Colonic mucosa (tissue), 4 donors: Measurements from ENCODE around the gene ZSWIM6. TPM values are rescaled to one million over a fixed set of nuclear protein-coding genes. Genes with fewer than 3 reads are reported as not detected.

Experiments
- DNase-seq: peaks from one replicate; pipeline ENCODE4 v3.0.0-alpha.2; 2020
- H3K27ac ChIP-seq: fragments of 200-600 bp; one replicate; pipeline ENCODE4 v1.8.0; 2021
- H3K27me3 ChIP-seq: fragments of 200-600 bp; one replicate; pipeline ENCODE4 v1.8.0; 2021
- H3K36me3 ChIP-seq: fragments of 200-600 bp; one replicate; pipeline ENCODE4 v1.8.0; 2021
- H3K4me1 ChIP-seq: fragments of 200-600 bp; one replicate; pipeline ENCODE4 v1.8.0; 2021; ENCODE audit warnings: mild to moderate bottlenecking
- H3K4me3 ChIP-seq: fragments of 200-600 bp; one replicate; pipeline ENCODE4 v1.8.0; 2021
- H3K9ac ChIP-seq, 2 donors: one replicate each; pipeline ENCODE4 v1.7.0; 2013; ENCODE audit warnings: control low read depth in 2 of 2, low read depth in 2 of 2, low read length in 2 of 2
- H3K9me3 ChIP-seq: fragments of 200-600 bp; one replicate; pipeline ENCODE4 v1.8.0; 2021
- intact Hi-C: fragments of 100-400 bp; cut with DNase I; formaldehyde crosslinking; loops from one replicate; pipeline ENCODE4 v1.14.1; 2022
- total RNA-seq, 2 donors: library from RNA; stranded (reverse); fragmentation: NEBNext Ultra II Directional in 1 of 2; extraction: Animal tissue kit (Norgen Biotek cat#: 25700) in 1 of 2; gene quantifications; one replicate each; pipeline ENCODE4 v1.2.1, GENCODE V29; 2021
- TF ChIP-seq, protein P1 (sequence below): fragments of 200-600 bp; IDR thresholded peaks from one replicate; pipeline ENCODE4 v1.8.0; 2022; ENCODE audit warnings: antibody characterized with exemption, mild to moderate bottlenecking
- donor health status: healthy.
- donor health status: DM: no; HTN: no; CAD: no.
- donor health status: DM: no; HTN: no; CAD: no.

ZSWIM6 gene
- total RNA-seq, 2 donors from 2014 or later = 16.4 to 24.5 TPM

DNA sequence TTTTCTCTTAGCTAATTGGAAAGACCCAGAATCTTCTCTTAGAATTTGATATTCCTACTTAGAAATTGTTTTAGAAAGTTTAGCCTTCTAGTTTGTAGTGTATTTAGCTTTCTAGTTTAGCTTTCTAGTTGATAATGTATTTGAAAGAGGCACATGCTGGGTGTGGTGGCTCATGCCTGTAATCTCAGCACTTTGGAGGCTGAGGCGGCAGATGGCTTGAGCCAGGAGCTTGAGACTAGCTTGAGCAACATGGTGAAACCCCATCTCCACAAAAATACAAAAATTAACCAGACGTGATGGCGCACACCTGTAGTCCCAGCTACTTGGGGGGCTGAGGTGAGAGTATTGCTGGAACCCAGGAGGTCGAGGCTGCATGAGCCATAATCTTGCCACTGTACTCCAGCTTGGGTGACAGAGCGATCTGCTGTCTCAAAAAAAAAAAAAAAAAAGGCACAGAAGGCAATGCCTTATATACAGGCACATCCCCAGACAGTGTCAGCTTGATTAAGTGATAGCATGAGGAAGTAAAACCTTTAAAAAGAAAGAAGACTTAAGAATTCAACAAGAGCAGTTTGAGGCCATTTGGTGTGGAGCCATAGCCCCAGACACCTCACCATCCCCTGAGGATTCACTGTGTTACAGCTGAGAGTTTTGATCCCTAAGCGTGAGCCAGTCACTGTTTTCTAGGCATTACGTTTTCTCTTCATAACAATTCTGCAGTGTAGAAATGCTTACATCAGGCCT, 34.6 kb downstream of the ZSWIM6 start:
- TF ChIP-seq, protein P1, sequence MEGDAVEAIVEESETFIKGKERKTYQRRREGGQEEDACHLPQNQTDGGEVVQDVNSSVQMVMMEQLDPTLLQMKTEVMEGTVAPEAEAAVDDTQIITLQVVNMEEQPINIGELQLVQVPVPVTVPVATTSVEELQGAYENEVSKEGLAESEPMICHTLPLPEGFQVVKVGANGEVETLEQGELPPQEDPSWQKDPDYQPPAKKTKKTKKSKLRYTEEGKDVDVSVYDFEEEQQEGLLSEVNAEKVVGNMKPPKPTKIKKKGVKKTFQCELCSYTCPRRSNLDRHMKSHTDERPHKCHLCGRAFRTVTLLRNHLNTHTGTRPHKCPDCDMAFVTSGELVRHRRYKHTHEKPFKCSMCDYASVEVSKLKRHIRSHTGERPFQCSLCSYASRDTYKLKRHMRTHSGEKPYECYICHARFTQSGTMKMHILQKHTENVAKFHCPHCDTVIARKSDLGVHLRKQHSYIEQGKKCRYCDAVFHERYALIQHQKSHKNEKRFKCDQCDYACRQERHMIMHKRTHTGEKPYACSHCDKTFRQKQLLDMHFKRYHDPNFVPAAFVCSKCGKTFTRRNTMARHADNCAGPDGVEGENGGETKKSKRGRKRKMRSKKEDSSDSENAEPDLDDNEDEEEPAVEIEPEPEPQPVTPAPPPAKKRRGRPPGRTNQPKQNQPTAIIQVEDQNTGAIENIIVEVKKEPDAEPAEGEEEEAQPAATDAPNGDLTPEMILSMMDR = no peak
- no peak for DNase-seq
- Histone ChIP-seq H3K36me3 (no peaks in the 10 kb centered on the region), H3K27ac (no peak overlapping the region), H3K9ac (no peak overlapping the region), H3K4me1 (no peaks in the 10 kb centered on the region), H3K27me3 (no peaks in the 10 kb centered on the region), H3K9me3 (no peaks in the 10 kb centered on the region), H3K4me3 (no peak overlapping the region)
- intact Hi-C loops = no loop called here

DNA sequence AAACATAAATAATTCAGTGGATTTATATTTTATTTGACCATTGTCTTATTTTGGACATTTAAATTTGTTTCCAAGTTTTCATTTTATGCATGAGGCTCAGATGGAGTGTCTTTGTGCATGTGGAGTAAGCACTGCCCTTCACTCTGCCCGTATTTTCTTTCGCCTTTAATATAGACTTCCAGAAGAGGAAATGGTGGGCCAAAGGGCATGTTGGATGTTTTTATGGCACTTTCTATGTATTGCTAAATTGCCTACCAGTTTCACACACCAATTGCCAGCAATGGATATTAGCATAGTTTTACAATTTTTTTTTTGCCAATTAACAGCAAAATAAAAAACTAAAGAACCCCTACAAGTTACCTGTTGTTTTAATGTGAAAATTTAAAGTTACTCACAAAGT, 38.4 kb downstream of the ZSWIM6 start:
- no peak overlapping the region for H3K4me3 ChIP-seq
- H3K27me3 ChIP-seq = no peaks in the 10 kb centered on the region
- TF ChIP-seq, protein P1 = no peak
- intact Hi-C loops = no loop called here
- H3K9me3 ChIP-seq = no peaks in the 10 kb centered on the region
- peak; percentile 63 for DNase-seq
- no peak overlapping the region for H3K9ac ChIP-seq
- no peaks in the 10 kb centered on the region for H3K36me3 ChIP-seq
- H3K27ac ChIP-seq = no peak overlapping the region
- no peaks in the 10 kb centered on the region for H3K4me1 ChIP-seq

DNA sequence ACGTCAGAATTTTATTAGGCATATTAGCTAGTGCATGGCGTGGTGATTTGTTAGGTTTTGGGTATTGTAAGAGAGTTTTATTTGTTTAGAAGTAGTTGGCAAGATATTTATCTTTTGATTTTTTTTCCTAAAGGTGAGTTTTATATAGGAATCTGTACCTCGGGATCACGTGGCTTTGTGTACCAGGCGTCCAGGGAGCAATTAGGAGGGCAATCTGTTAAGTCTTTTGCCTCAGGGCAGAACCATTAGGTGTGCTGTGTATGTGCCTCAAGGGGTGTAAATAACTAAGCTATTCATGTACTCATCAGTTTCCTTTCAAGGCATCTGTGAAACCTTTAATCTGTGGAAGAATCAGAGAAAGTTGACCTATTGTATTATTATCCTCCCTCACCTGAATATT, 39.4 kb downstream of the ZSWIM6 start:
- H3K4me3 ChIP-seq = no peak overlapping the region
- TF ChIP-seq, protein P1 = no peak
- H3K9ac ChIP-seq = no peak overlapping the region
- intact Hi-C loops = no loop called here
- H3K9me3 ChIP-seq = no peaks in the 10 kb centered on the region
- no peaks in the 10 kb centered on the region for H3K36me3 ChIP-seq
- no peak for DNase-seq
- H3K27ac ChIP-seq = no peak overlapping the region
- no peaks in the 10 kb centered on the region for H3K27me3 ChIP-seq
- H3K4me1 ChIP-seq = no peaks in the 10 kb centered on the region

DNA sequence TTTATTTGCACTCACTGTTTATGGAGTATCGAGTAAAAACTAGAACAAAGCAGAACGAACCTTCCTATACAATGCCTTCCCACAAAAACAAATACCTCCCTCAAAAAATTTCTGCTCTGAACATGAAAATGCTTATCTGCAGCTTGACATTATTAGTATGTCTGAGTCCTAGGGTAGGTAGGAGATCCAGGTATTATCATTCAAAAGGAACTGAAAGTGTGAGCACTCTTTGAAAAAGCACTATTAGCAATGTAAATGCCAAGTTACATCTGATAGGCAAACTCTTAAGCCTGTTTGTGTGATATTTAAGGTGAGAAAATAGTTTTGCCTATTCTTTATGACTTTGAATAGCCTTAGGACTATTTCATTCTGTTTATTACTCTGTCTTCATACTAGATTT, 47.6 kb downstream of the ZSWIM6 start:
- no peak overlapping the region for H3K9ac ChIP-seq
- no peaks in the 10 kb centered on the region for H3K9me3 ChIP-seq
- intact Hi-C loops = no loop called here
- no peaks in the 10 kb centered on the region for H3K4me1 ChIP-seq
- H3K4me3 ChIP-seq = no peak overlapping the region
- H3K27ac ChIP-seq = no peak overlapping the region
- no peaks in the 10 kb centered on the region for H3K27me3 ChIP-seq
- DNase-seq = no peak
- TF ChIP-seq, protein P1 = no peak
- no peaks in the 10 kb centered on the region for H3K36me3 ChIP-seq

DNA sequence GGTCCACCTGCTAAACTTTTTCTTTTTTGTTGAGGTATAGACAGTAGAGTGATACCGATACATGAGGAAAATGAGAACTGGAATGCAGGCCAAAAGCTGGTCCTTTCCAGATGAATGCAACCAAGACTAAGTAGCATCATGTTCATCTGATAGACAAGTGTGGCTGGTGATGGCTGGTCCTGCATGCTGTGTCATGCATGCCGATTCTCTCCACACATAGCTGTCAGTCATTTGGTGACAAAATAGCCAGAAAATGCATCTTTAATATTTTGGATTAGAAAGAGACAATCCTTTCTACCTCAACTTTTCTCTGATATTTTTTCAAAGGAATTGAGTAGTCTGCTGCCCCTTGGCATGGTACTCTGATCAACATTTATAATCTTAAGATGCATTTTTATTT, 49.9 kb downstream of the ZSWIM6 start:
- no peak for DNase-seq
- no peaks in the 10 kb centered on the region for H3K9me3 ChIP-seq
- H3K9ac ChIP-seq = no peak overlapping the region
- H3K4me3 ChIP-seq = no peak overlapping the region
- no peaks in the 10 kb centered on the region for H3K36me3 ChIP-seq
- intact Hi-C loops = no loop called here
- no peak overlapping the region for H3K27ac ChIP-seq
- no peaks in the 10 kb centered on the region for H3K4me1 ChIP-seq
- H3K27me3 ChIP-seq = no peaks in the 10 kb centered on the region
- TF ChIP-seq, protein P1 = no peak
